H9 (cell line): Measurements from ENCODE around the gene FOXC2. TPM values are rescaled to one million over a fixed set of nuclear protein-coding genes. Genes with fewer than 3 reads are reported as not detected.

Experiments
- DNase-seq: peaks from one replicate; pipeline ENCODE4 v3.0.0-alpha.2; 2017
- H2AFZ ChIP-seq: one replicate; pipeline ENCODE4 v1.6.1; 2013; ENCODE audit warnings: mild to moderate bottlenecking, low read length, control low read depth, moderate library complexity
- H2AK5ac ChIP-seq: 2 replicates; pipeline ENCODE4 v1.6.1; 2013; ENCODE audit warnings: low read length, control low read depth, mixed read lengths; ENCODE audit not compliant: insufficient read length
- H2BK120ac ChIP-seq: one replicate; pipeline ENCODE4 v1.6.1; 2013; ENCODE audit warnings: low read depth, mild to moderate bottlenecking, low read length, control low read depth, inconsistent platforms; ENCODE audit not compliant: poor library complexity, severe bottlenecking
- H2BK12ac ChIP-seq: 2 replicates; pipeline ENCODE4 v1.6.1; 2013; ENCODE audit warnings: low read length, control low read depth, mixed read lengths, low read depth; ENCODE audit not compliant: insufficient read length
- H2BK15ac ChIP-seq: 2 replicates; pipeline ENCODE4 v1.6.1; 2013; ENCODE audit warnings: low read depth, low read length, control low read depth
- H2BK20ac ChIP-seq: one replicate; pipeline ENCODE4 v1.6.1; 2013; ENCODE audit warnings: low read depth, mild to moderate bottlenecking, low read length, control low read depth, inconsistent platforms; ENCODE audit not compliant: poor library complexity, severe bottlenecking
- H2BK5ac ChIP-seq: 2 replicates; pipeline ENCODE4 v1.6.1; 2013; ENCODE audit warnings: low read length, control low read depth, mixed read lengths; ENCODE audit not compliant: insufficient read length
- H3K14ac ChIP-seq: 2 replicates; pipeline ENCODE4 v1.6.1; 2013; ENCODE audit warnings: low read length, control low read depth; ENCODE audit not compliant: insufficient read depth
- H3K18ac ChIP-seq: 2 replicates; pipeline ENCODE4 v1.6.1; 2013; ENCODE audit warnings: low read depth, mild to moderate bottlenecking, mixed read lengths, low read length, control low read depth; ENCODE audit not compliant: insufficient read length
- H3K23ac ChIP-seq: 2 replicates; pipeline ENCODE4 v1.6.1; 2013; ENCODE audit warnings: low read length, control low read depth, mixed read lengths, low read depth; ENCODE audit not compliant: insufficient read length
- H3K23me2 ChIP-seq: 2 replicates; pipeline ENCODE4 v1.6.1; 2013; ENCODE audit warnings: low read depth, mild to moderate bottlenecking, mixed read lengths, low read length, control low read depth; ENCODE audit not compliant: insufficient read length, poor library complexity, severe bottlenecking
- H3K27ac ChIP-seq: 2 replicates; pipeline ENCODE4 v1.5.1; 2013; ENCODE audit warnings: low read length, control low read depth, mixed read lengths, low read depth; ENCODE audit not compliant: insufficient read length
- H3K27me3 ChIP-seq: 2 replicates; pipeline ENCODE4 v1.6.1; 2013; ENCODE audit warnings: low read length, control low read depth, inconsistent platforms; ENCODE audit not compliant: insufficient read depth
- H3K4ac ChIP-seq: 2 replicates; pipeline ENCODE4 v1.6.1; 2013; ENCODE audit warnings: low read depth, mild to moderate bottlenecking, control low read depth, inconsistent platforms, low read length, moderate library complexity
- H3K4me1 ChIP-seq: 2 replicates; pipeline ENCODE4 v1.6.1; 2013; ENCODE audit warnings: low read length, control low read depth, inconsistent platforms; ENCODE audit not compliant: insufficient read depth
- H3K4me2 ChIP-seq: 2 replicates; pipeline ENCODE4 v1.6.1; 2013; ENCODE audit warnings: low read length, control low read depth, mixed read lengths; ENCODE audit not compliant: insufficient read length, insufficient read depth
- H3K56ac ChIP-seq: 2 replicates; pipeline ENCODE4 v1.6.1; 2013; ENCODE audit warnings: low read depth, mild to moderate bottlenecking, mixed read lengths, low read length, control low read depth; ENCODE audit not compliant: insufficient read length
- H3K79me1 ChIP-seq: 2 replicates; pipeline ENCODE4 v1.6.1; 2013; ENCODE audit warnings: low read depth, mild to moderate bottlenecking, moderate library complexity, low read length, control low read depth, inconsistent platforms; ENCODE audit not compliant: insufficient read depth, poor library complexity, severe bottlenecking
- H3K79me2 ChIP-seq: 2 replicates; pipeline ENCODE4 v1.6.1; 2013; ENCODE audit warnings: low read length, control low read depth, inconsistent platforms; ENCODE audit not compliant: insufficient read depth
- H3K9ac ChIP-seq: 2 replicates; pipeline ENCODE4 v1.6.1; 2013; ENCODE audit warnings: low read length, control low read depth, mixed read lengths; ENCODE audit not compliant: insufficient read length; ENCODE audit errors: extremely low read depth
- H3K9me3 ChIP-seq: one replicate; pipeline ENCODE4 v1.6.1; 2013; ENCODE audit warnings: low read depth, low read length, inconsistent platforms; ENCODE audit not compliant: control insufficient read depth
- H3T11ph ChIP-seq: one replicate; pipeline ENCODE4 v1.6.1; 2013; ENCODE audit warnings: mild to moderate bottlenecking, low read length, control low read depth, inconsistent platforms
- H4K20me1 ChIP-seq: one replicate; pipeline ENCODE4 v1.6.1; 2013; ENCODE audit not compliant: control insufficient read depth, insufficient read length, insufficient read depth
- H4K5ac ChIP-seq: 2 replicates; pipeline ENCODE4 v1.6.1; 2013; ENCODE audit warnings: low read depth, mild to moderate bottlenecking, mixed read lengths, low read length, control low read depth; ENCODE audit not compliant: insufficient read length
- H4K8ac ChIP-seq: replicated peaks from 2 replicates; pipeline ENCODE4 v1.6.1; 2013; ENCODE audit warnings: low read length, control low read depth, mixed read lengths, low read depth; ENCODE audit not compliant: insufficient read length
- H4K91ac ChIP-seq: 2 replicates; pipeline ENCODE4 v1.6.1; 2013; ENCODE audit warnings: low read depth, mild to moderate bottlenecking, moderate library complexity, mixed read lengths, low read length, control low read depth; ENCODE audit not compliant: insufficient read length
- H3K27ac Mint-ChIP-seq, 3 experiments: 2 replicates in 2 of 3; 3 replicates in 1 of 3; pipeline ENCODE4 v1.8.0; 2020 to 2021; ENCODE audit warnings: mixed read lengths in 3 of 3, mild to moderate bottlenecking in 1 of 3, moderate library complexity in 1 of 3
- H3K27me3 Mint-ChIP-seq: 2 replicates; pipeline ENCODE4 v1.8.0; 2021; ENCODE audit warnings: low read depth, mild to moderate bottlenecking, moderate library complexity, mixed read lengths
- H3K36me3 Mint-ChIP-seq, 3 experiments: 2 replicates in 2 of 3; 3 replicates in 1 of 3; pipeline ENCODE4 v1.8.0; 2020 to 2021; ENCODE audit warnings: low read depth in 3 of 3, mixed read lengths in 3 of 3; ENCODE audit not compliant: insufficient read depth in 1 of 3
- H3K4me1 Mint-ChIP-seq, 2 experiments: 2 replicates each; pipeline ENCODE4 v1.8.0; 2020; ENCODE audit warnings: mixed read lengths in 2 of 2
- H3K4me3 Mint-ChIP-seq, 2 experiments: 2 replicates in 1 of 2; 3 replicates in 1 of 2; pipeline ENCODE4 v1.8.0; 2020 to 2021; ENCODE audit warnings: mild to moderate bottlenecking in 2 of 2, mixed read lengths in 2 of 2, moderate library complexity in 1 of 2
- H3K9me3 Mint-ChIP-seq, 2 experiments: 2 replicates in 1 of 2; 3 replicates in 1 of 2; pipeline ENCODE4 v1.8.0; 2020; ENCODE audit warnings: mild to moderate bottlenecking in 2 of 2, mixed read lengths in 2 of 2, moderate library complexity in 1 of 2
- WGBS: extraction: QIAGEN DNeasy Blood & Tissue Kit; methylation state at CpG from one replicate; pipeline ENCODE4 v1.1.7; 2013; ENCODE audit warnings: missing lambda C conversion rate, low lambda C conversion rate, mixed read lengths; ENCODE audit not compliant: insufficient read length; ENCODE audit errors: extremely low coverage; 5-methylcytosine and 5-hydroxymethylcytosine counted together
- total RNA-seq: library from RNA; stranded (reverse); gene quantifications from 2 replicates; pipeline ENCODE4 v1.2.1, GENCODE V29; 2021
- TF ChIP-seq, protein P1 (sequence below): fragments of 200-600 bp; sonication (generic); conservative IDR thresholded peaks from 3 replicates; pipeline ENCODE4 v1.8.0; 2021; ENCODE audit warnings: antibody characterized with exemption, mild to moderate bottlenecking

Gene FOXC2
- total RNA-seq, 1 experiment from 2014 or later, result not detected

DNA sequence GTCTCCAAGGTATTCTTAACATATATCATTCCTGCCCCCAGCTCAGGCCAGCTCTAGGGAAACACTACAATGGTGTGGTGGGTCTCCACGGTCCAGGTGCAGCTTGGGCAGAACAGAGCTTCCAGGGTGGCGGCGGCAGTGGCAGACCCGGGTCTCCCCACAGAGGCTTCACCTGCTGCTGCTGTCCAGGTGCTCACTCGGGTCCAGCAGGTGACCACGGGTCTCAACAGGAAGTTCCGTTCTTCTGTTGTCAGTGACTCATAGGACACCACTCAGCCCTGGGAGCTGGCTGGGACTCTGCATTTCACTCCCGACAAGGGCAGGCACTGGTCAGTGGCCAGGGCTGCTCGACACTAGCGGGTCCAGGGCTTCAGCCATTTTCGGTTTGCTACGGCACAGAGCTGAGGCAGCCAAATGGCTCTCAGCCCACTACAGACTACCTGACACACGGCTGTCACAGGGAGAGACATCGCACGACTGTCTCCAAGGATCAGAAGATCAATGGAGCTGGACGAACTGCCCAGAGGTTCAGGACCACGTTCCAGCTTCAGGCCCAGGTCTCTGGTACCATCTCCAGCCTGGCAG, 28.3 kb upstream of the FOXC2 start:
- WGBS, result no CpG with 5 or more reads among the region's 17 CpGs
- Histone ChIP-seq H4K5ac (no peak overlapping the region), H3K4me1 (no peaks in the 10 kb centered on the region), H3K27ac (no peak overlapping the region), H4K91ac (no peak overlapping the region), H3K23ac (no peak overlapping the region), H2AK5ac (no peak overlapping the region), H3T11ph (no peak overlapping the region), H2BK15ac (no peak overlapping the region), H4K20me1 (no peaks in the 10 kb centered on the region), H3K27me3 (no peaks in the 10 kb centered on the region), H3K9me3 (no peaks in the 10 kb centered on the region), H2BK12ac (no peak overlapping the region), H3K79me2 (no peaks in the 10 kb centered on the region), H3K56ac (no peak overlapping the region), H3K23me2 (no peaks in the 10 kb centered on the region), H2BK20ac (no peak overlapping the region), H3K14ac (no peak overlapping the region), H2BK120ac (no peak overlapping the region), H3K79me1 (no peaks in the 10 kb centered on the region), H3K9ac (no peak overlapping the region), H2AFZ (no peak overlapping the region), H3K4ac (no peak overlapping the region), H3K18ac (no peak overlapping the region), H3K4me2 (no peak overlapping the region), H4K8ac (no peak overlapping the region), H2BK5ac (no peak overlapping the region)
- DNase-seq, result no peak
- Mint-ChIP-seq H3K27ac (no peak overlapping the region), H3K4me3 (no peak overlapping the region), H3K9me3 (no peaks in the 10 kb centered on the region), H3K36me3 (no peaks in the 10 kb centered on the region; a peak in 1 of 7 replicates), H3K4me1 (0 out of 4 replicates have a peak, but pooled peaks cover 0 to 3% of the 10 kb centered on the region in 2 experiments), H3K27me3 (peaks cover 3% of the 10 kb centered on the region)
- TF ChIP-seq, protein P1, sequence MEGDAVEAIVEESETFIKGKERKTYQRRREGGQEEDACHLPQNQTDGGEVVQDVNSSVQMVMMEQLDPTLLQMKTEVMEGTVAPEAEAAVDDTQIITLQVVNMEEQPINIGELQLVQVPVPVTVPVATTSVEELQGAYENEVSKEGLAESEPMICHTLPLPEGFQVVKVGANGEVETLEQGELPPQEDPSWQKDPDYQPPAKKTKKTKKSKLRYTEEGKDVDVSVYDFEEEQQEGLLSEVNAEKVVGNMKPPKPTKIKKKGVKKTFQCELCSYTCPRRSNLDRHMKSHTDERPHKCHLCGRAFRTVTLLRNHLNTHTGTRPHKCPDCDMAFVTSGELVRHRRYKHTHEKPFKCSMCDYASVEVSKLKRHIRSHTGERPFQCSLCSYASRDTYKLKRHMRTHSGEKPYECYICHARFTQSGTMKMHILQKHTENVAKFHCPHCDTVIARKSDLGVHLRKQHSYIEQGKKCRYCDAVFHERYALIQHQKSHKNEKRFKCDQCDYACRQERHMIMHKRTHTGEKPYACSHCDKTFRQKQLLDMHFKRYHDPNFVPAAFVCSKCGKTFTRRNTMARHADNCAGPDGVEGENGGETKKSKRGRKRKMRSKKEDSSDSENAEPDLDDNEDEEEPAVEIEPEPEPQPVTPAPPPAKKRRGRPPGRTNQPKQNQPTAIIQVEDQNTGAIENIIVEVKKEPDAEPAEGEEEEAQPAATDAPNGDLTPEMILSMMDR, result no peak
